Cardiac ventricle fibroblast (primary cell): ENCODE measurements around the gene MAGEA12. TPM values are rescaled to one million over a fixed set of nuclear protein-coding genes. Genes with fewer than 3 reads are reported as not detected.

Experiments
- total RNA-seq: library from RNA; depleted of rRNA; stranded (reverse); fragments of >200 nt; gene quantifications from 2 replicates; pipeline ENCODE4 v1.2.3, GENCODE V29; 2015

The MAGEA12 gene, protein sequence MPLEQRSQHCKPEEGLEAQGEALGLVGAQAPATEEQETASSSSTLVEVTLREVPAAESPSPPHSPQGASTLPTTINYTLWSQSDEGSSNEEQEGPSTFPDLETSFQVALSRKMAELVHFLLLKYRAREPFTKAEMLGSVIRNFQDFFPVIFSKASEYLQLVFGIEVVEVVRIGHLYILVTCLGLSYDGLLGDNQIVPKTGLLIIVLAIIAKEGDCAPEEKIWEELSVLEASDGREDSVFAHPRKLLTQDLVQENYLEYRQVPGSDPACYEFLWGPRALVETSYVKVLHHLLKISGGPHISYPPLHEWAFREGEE
- total RNA-seq: not detected in 2 replicates

DNA sequence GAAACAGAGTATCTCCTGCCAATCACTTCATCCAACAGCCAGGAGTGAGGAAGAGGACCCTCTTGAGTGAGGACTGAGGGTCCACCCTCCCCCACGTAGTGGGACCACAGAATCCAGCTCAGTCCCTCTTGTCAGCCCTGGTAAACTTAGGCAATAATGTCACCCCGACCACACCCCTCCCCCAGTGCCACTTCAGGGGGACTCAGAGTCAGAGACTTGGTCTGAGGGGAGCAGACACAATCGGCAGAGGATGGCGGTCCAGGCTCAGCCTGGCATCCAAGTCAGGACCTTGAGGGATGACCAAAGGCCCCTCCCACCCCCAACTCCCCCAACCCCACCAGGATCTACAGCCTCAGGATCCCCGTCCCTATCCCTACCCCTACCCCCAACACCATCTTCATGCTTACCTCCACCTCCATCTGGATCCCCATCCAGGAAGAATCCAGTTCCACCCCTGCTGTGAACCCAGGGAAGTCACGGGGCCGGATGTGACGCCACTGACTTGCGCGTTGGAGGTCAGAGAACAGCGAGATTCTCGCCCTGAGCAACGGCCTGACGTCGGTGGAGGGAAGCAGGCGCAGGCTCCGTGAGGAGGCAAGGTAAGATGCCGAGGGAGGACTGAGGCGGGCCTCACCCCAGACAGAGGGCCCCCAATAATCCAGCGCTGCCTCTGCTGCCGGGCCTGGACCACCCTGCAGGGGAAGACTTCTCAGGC lies at the start of gene MAGEA12, which contains the start of gene CSAG1:
Gene MAGEA12 (plus strand): TSS at position 497 of the 715 bp plus-strand sequence. CDS start 2,405 bp downstream, outside the sequence.
Gene CSAG1 (minus strand): TSS at position 461 of the 715 bp plus-strand sequence. CDS start 1,261 bp downstream, outside the sequence.

DNA sequence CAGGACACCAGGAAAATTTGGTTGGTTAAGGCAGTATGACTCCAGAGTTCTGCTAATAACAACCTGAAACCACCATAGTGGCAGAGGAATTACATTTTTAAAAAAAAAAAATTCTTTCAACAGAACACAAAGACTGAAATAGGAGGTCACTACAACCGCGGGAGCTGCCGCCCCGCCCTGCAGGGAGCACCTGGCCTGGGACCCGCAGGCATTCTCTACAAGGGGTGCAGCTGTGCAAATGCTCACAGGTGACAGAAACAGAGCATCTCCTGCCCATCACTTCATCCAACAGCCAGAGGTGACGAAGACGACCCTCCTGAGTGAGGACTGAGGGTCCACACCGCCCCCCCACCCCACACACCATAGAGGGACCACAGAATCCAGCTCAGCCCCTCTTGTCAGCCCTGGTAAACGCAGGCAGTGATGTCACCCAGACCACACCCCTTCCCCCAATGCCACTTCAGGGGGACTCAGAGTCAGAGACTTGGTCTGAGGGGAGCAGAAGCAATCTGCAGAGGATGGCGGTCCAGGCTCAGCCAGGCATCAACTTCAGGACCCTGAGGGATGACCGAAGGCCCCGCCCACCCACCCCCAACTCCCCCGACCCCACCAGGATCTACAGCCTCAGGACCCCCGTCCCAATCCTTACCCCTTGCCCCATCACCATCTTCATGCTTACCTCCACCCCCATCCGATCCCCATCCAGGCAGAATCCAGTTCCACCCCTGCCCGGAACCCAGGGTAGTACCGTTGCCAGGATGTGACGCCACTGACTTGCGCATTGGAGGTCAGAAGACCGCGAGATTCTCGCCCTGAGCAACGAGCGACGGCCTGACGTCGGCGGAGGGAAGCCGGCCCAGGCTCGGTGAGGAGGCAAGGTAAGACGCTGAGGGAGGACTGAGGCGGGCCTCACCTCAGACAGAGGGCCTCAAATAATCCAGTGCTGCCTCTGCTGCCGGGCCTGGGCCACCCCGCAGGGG lies 35.3 kb upstream of the MAGEA12 start, which contains the start of gene MAGEA3:
Gene MAGEA3 (plus strand): TSS at position 843 of the 980 bp plus-strand sequence. CDS start 2,039 bp downstream, outside the sequence.

DNA sequence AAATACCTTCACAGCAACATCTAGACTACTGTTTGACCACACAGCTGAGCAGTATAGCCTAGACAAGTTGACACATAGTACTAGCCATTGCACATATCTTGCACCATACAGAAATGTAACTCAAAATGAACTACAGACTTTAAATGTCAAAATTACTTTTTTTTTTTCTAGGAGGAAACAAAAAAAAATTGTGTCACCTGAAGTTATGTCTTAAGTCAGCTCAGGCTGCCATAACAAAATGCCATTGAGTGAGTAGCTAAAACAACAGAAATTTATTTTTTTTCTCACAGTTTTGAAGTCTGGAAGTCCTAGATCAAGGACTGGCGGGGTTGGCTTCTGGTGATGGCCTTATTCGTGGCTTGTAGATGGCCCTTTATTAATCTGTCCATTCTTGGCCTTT lies 24.4 kb upstream of the MAGEA12 start, which contains the start of gene CSAG2:
Gene CSAG2 (minus strand): TSS at position 101 of the 400 bp plus-strand sequence. CDS start 161 bp downstream, outside the sequence.

DNA sequence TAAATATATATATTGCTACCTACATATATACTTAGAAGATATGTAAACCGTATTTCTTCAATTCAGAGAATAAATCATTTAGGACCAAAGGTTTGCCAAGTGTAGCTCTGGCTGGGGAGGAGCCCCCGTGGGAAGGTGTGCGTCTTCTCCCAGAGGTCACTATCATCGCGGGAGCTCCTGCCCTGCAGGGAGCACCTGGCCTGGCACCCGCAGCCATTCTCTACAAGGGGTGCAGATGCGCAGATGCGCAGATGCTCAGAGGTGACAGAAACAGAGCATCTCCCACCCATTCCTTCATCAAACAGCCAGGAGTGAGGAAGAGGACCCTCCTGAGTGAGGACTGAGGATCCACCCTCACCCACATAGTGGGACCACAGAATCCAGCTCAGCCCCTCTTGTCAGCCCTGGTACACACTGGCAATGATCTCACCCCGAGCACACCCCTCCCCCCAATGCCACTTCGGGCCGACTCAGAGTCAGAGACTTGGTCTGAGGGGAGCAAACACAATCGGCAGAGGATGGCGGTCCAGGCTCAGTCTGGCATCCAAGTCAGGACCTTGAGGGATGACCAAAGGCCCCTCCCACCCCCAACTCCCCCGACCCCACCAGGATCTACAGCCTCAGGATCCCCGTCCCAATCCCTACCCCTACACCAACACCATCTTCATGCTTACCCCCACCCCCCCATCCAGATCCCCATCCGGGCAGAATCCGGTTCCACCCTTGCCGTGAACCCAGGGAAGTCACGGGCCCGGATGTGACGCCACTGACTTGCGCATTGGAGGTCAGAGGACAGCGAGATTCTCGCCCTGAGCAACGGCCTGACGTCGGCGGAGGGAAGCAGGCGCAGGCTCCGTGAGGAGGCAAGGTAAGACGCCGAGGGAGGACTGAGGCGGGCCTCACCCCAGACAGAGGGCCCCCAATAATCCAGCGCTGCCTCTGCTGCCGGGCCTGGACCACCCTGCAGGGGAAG lies 19.5 kb upstream of the MAGEA12 start, which contains the start of gene MAGEA2B:
Gene MAGEA2B (plus strand): TSS at position 814 of the 973 bp plus-strand sequence. CDS start 2,479 bp downstream, outside the sequence.

DNA sequence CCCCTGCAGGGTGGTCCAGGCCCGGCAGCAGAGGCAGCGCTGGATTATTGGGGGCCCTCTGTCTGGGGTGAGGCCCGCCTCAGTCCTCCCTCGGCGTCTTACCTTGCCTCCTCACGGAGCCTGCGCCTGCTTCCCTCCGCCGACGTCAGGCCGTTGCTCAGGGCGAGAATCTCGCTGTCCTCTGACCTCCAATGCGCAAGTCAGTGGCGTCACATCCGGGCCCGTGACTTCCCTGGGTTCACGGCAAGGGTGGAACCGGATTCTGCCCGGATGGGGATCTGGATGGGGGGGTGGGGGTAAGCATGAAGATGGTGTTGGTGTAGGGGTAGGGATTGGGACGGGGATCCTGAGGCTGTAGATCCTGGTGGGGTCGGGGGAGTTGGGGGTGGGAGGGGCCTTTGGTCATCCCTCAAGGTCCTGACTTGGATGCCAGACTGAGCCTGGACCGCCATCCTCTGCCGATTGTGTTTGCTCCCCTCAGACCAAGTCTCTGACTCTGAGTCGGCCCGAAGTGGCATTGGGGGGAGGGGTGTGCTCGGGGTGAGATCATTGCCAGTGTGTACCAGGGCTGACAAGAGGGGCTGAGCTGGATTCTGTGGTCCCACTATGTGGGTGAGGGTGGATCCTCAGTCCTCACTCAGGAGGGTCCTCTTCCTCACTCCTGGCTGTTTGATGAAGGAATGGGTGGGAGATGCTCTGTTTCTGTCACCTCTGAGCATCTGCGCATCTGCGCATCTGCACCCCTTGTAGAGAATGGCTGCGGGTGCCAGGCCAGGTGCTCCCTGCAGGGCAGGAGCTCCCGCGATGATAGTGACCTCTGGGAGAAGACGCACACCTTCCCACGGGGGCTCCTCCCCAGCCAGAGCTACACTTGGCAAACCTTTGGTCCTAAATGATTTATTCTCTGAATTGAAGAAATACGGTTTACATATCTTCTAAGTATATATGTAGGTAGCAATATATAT lies 20.4 kb downstream of the MAGEA12 start, which contains the start of gene MAGEA2:
Gene MAGEA2 (minus strand): TSS at position 157 of the 965 bp plus-strand sequence. CDS start 2,479 bp downstream, outside the sequence.

DNA sequence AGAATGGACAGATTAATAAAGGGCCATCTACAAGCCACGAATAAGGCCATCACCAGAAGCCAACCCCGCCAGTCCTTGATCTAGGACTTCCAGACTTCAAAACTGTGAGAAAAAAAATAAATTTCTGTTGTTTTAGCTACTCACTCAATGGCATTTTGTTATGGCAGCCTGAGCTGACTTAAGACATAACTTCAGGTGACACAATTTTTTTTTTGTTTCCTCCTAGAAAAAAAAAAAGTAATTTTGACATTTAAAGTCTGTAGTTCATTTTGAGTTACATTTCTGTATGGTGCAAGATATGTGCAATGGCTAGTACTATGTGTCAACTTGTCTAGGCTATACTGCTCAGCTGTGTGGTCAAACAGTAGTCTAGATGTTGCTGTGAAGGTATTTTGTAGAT lies 25.4 kb downstream of the MAGEA12 start, which contains the start of gene CSAG3:
Gene CSAG3 (plus strand): TSS at position 301 of the 400 bp plus-strand sequence.

DNA sequence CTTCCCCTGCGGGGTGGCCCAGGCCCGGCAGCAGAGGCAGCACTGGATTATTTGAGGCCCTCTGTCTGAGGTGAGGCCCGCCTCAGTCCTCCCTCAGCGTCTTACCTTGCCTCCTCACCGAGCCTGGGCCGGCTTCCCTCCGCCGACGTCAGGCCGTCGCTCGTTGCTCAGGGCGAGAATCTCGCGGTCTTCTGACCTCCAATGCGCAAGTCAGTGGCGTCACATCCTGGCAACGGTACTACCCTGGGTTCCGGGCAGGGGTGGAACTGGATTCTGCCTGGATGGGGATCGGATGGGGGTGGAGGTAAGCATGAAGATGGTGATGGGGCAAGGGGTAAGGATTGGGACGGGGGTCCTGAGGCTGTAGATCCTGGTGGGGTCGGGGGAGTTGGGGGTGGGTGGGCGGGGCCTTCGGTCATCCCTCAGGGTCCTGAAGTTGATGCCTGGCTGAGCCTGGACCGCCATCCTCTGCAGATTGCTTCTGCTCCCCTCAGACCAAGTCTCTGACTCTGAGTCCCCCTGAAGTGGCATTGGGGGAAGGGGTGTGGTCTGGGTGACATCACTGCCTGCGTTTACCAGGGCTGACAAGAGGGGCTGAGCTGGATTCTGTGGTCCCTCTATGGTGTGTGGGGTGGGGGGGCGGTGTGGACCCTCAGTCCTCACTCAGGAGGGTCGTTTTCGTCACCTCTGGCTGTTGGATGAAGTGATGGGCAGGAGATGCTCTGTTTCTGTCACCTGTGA lies 36.2 kb downstream of the MAGEA12 start, which contains the start of gene MAGEA6:
Gene MAGEA6 (minus strand): TSS at position 141 of the 741 bp plus-strand sequence. CDS start 2,039 bp downstream, outside the sequence.

Other genes with a start within 250 kb of the MAGEA12 start
- gene GABRQ, start 95.9 kb upstream of the MAGEA12 start, total RNA-seq: not detected in 2 replicates
- gene MAGEA3, start 35.0 kb upstream of the MAGEA12 start, total RNA-seq: not detected in 2 replicates
- not detected in 2 replicates for gene CSAG2, start 24.5 kb upstream of the MAGEA12 start, total RNA-seq
- gene MAGEA2B, start 19.1 kb upstream of the MAGEA12 start, total RNA-seq: not detected in 2 replicates
- gene CSAG1, start within 50 bp of the MAGEA12 start, total RNA-seq: not detected in 2 replicates
- not detected in 2 replicates for gene MAGEA2, start 20.1 kb downstream of the MAGEA12 start, total RNA-seq
- not detected in 2 replicates for gene CSAG3, start 25.5 kb downstream of the MAGEA12 start, total RNA-seq
- not detected in 2 replicates for gene MAGEA6, start 35.9 kb downstream of the MAGEA12 start, total RNA-seq
- gene CETN2, start 97.0 kb downstream of the MAGEA12 start, total RNA-seq: 26.8 and 31.7 TPM in 2 replicates
- gene NSDHL, start 97.3 kb downstream of the MAGEA12 start, total RNA-seq: 18.3 and 20.3 TPM in 2 replicates
- 1.6 and 2.2 TPM in 2 replicates for gene ZNF185, start 164.3 kb downstream of the MAGEA12 start, total RNA-seq